G401 (cell line): ENCODE results near the gene GREM2. TPM values are rescaled to one million over a fixed set of nuclear protein-coding genes. Genes with fewer than 3 reads are reported as not detected.

Experiments
- DNase-seq: peaks from one replicate; pipeline ENCODE4 v3.0.0-alpha.2; 2015; ENCODE audit warnings: low spot score
- in situ Hi-C: cut with HindIII; loops from 2 replicates; pipeline ENCODE4 v1.10.0; 2016; ENCODE audit warnings: low sequenced_read_pairs, mixed read lengths
- total RNA-seq: library from RNA; depleted of rRNA; stranded (reverse); fragments of >200 nt; shearing (Covaris generic); gene quantifications from 2 replicates; pipeline ENCODE4 v1.2.3, GENCODE V29; 2014

Gene GREM2
- total RNA-seq, 1 experiment from 2014 or later: not detected

- in situ Hi-C loops: no loop called here
- no peak for DNase-seq
These were observed 856 bp upstream of the GREM2 start for GRCh38 chr1:240612811-240613210.

DNA sequence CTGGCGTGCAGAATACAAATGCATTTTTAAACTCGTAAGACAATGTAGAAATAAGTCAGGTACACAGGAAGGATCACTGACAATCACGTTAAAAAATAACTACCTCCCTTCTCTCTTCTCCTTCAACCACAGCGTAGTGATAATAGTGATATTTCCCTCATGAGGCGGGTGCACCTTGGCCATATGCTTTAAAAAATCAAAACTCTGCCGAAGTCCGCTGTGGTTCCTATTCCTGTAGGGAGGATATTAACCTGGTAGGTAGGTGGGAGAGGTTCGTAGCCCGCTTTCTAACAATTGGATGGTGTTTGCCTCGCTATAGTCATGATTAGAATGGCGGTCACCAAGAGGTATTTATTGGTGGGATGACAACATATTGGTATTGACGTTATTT, 732 bp downstream of the GREM2 start:
- in situ Hi-C loops: no loop called here
- peak; percentile 10 for DNase-seq

DNA sequence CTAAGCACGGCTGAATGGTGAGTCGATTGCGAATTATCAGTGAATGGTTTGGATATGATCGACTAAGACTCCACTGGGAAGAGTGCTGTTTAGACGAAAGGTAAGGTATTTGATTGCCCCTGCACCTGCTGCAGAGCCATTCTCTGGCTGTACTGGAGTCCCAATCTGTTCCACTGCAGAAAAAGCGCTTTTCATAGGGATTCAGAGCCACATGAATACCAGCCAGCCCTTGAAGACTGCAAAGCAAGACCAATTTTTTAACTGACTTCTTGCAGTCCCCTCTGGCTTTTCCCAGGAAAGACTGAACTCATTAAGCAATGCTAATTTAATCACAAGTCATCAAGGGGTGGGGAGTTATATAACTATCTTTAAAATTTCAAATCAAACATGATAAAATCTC, 1.3 kb downstream of the GREM2 start:
- in situ Hi-C loops: no loop called here
- peak; percentile 5 for DNase-seq

DNA sequence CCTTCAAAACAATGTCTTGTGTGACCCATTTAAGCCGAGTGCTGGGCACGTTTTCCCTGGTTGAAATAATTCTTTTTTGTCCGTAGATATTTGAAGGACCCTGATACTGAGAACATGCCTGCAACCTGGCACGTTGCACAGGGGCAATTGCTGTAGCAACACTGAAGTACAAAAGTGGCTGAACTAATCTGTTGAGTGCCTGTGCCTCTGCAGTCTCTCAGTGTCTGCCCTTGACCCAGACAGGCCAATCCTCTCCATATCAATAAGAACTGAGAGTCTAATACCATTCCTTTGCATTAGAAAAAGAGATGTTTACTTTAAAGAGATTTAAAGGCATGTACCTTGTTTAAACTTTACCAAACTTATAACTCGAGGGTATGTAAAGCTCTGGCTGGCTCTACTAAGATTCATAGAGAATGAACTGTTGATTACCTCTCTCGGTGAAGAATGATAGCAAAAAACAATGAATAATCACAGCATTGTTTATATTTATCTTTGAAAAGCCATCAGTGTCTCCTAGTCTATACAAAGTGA, 2.4 kb downstream of the GREM2 start:
- in situ Hi-C loops: no loop called here
- no peak for DNase-seq

DNA sequence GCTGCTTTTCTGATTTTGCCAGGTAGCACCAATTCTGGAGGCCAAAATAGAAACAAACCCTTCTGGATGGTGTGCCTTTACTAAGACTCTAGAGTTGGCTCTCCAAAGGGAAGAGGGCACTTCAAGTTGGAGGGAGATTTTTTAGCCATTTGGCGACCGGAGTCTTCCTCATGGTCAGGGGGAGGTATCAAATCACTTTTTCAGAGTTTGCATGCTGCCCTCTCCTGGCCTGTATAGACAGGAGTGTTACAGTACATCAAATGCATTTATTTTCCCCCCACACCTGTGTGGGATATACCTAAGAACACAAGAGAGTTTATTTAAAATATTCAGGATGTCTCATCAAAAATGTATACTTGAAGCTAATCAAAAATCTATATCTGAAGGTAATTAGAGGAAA, 3.2 kb downstream of the GREM2 start:
- in situ Hi-C loops: no loop called here
- peak; percentile 19 for DNase-seq

DNA sequence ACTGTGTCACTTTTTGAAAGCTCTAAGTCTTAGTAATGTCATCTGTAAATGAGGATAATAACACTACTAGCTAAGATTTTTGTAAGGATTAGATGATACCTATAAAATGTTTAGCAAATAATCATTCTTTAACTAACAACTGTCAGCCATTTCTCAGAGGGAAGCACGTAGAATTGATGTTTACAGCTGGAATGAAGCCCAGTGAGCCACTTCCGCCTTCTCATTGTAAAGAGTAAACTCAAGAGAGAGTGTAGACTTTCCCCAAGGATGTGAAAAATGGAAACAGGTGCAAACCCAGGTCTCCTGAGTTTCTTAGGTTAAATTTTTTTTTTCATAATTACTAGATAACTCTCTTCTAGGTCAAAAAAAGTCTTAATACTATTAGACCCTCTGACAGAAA, 4.9 kb downstream of the GREM2 start:
- in situ Hi-C loops: no loop called here
- DNase-seq: no peak

DNA sequence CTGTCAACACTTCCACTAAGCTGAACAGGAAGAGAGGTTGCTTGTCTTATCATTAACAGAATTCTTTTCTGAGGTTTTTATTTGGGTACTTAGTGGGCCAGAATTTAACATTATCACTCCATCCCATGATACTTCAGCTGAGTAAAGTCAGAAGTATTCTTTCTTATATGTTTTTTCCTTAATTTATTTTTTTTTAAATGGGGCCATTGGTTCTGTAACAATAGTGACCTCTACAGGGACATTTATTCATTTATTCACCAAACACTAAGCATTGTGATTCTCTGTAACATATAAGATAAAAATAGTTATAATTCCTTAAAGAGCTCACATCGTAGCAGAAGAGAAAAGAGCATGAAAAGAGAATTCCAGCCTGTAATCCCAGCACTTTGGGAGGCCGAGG, 9.8 kb downstream of the GREM2 start:
- no peak for DNase-seq
- in situ Hi-C loops: no loop called here

GRCh38 chr1:240599830-240600229, 12.1 kb downstream of the GREM2 start:
- no peak for DNase-seq
- in situ Hi-C loops: no loop called here

DNA sequence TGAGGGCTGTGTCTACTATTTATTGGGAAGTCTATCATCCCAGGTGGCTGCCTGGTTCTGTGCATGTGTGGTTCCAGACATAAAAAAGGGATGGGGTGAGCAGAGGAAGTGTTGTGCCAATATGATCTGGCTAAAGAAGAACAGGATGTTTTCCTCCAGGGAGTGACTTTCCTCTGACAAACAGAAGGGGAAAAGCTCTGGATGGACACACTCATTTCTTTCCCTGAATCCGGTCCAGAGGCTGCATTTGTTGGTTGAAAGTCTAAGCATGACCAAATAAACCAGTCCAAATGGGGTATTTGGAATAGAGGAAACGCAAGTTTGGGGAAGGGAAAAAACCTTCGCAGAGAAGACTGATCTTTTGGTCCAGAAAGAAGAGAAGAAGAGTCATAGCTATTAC, 12.7 kb downstream of the GREM2 start:
- DNase-seq: no peak
- in situ Hi-C loops: no loop called here

DNA sequence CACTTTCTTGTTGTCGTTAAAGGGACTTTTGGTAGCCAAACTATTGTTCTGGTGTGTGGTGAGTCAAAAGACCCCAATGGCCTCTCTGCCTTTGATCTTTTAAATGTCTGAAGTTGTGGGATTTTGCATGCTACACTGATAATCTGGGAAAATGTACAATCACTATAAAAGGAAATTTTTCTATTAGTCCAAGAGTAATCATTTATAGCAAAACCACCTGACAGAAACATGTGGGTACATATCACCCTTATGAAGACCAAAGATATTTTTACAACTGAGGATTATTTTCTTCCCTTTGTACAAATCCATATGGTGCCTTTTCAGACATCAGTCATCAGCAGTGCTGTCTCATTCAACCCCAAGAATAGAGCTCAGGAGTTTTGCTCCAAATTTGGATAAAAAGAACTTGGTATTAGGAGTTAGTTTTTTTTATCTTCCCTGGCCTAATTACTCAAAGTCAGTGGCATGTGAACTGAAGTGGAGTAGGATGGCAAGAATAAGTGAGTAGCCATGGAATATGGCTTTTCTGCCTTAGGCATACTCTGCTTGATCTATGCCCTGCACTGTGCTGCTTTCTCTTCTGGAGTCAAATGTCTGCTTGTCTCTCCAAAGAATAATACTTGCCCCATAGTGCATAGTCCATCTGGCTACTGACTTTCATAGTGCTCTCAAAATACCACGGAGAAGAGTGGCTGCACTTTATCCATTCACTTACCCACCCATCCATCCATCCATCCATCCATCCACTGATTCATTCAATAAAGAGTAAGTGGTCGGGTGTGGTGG, 13.5 kb downstream of the GREM2 start:
- in situ Hi-C loops: no loop called here
- DNase-seq: no peak

DNA sequence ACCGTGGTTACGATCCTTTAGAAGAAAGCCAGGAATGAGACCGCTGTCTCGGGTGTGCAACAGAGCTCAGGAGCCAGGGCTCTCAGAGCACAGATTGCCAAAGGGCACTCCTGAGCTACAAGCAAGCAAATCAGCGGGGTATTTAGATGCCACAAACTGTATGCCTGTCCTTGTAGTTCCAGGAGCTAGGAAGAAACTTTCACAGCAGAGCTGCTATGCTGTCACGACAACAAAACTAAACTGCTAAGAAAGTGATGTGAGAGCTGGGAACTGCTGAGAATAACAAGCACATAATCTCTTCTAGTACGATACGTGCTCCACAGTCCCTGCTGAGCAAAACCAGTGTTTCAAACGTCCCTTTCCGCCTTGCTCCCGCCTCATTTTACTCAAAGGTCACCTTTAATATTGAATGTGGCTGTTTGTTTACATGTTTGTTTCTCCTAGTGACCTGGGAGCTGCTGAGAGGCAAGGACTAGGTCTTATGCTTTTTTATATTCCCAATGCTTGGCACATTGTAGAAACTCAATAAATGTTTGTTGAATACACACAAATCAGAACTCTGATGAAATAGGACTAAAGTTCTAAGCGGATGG, 14.7 kb downstream of the GREM2 start:
- peak; percentile 67 for DNase-seq
- in situ Hi-C loops: no loop called here

DNA sequence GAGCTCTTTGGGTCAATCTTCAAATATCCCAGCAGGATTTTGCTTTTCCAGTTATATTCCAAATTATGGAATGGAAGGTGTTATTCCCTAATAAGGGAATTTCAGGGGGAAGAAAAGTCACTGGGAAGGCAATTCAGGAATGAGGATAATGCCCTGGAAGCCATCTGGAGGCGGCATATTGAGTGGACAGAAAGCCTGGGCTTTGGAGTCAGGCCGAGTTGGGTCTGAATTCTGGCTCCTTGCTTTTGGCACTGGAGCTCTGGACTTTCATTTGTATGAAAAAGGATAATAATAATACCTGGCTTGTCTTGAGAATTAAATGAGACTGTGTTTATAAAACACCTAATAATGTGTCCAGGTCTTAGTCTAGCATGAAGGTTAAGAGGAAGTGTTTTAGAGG, 16.5 kb downstream of the GREM2 start:
- peak; percentile 79 for DNase-seq
- in situ Hi-C loops: no loop called here

DNA sequence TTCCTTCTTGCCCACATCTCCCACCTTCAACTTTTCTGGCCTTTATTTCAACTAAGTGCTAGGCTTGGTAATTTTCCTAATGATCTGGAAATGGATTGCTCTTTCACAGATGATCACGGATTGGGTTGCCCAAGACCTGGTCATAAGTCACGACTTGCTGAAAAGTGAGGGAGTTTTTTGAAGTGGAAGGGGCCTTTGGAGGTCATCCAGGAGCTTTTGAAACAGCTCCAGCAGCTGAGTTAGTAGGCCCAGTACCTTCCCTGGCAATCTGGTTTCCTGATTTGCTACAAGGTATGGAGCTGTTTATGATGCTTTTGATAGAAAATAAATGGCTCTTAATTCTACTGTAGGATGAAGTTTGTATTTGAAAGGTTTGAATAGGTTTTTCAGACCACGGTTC, 20.4 kb downstream of the GREM2 start:
- no peak for DNase-seq
- in situ Hi-C loops: no loop called here

GRCh38 chr1:240591078-240591477, 20.9 kb downstream of the GREM2 start:
- DNase-seq: no peak
- in situ Hi-C loops: no loop called here

GRCh38 chr1:240589585-240590110, 22.3 kb downstream of the GREM2 start:
- DNase-seq: no peak
- in situ Hi-C loops: no loop called here

DNA sequence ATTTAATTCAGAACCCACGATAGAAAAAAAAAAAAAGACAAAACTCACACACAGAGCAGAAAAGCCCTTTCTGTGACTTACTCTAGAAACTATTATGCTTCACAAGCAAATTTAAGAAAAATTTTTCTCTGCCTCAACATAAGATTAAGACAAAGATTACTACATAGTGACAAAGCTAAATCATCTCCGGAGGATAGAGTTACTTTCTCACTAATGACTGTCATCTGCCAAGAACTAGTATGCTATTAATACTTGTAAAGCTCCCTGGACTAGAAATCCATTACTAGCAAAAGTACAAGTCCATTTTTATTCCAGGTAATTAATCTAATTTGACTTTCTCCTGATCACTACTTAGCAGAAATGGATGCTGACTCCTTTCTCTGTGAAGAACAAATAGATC, 25.9 kb downstream of the GREM2 start:
- DNase-seq: no peak
- in situ Hi-C loops: no loop called here

DNA sequence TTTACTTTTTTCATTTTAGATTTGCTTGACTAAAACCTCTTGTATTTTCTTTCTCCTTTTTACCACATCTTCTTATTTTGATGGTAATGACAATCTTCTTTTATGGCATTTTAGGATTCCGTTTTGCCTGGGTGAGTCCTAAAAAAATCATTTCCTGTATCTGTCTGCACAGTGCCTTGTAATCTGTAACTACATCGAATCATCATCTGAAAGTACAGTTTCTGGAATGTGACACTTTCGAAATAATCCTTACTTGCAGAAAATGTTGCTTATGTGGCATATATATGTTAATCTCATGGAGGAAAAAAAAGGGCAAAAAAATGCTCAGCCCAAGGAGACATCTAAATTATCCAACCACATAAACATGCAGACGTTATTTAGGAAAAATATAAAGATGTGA, 29.0 kb downstream of the GREM2 start:
- DNase-seq: no peak
- in situ Hi-C loops: no loop called here

GRCh38 chr1:240579511-240579910, 32.4 kb downstream of the GREM2 start:
- in situ Hi-C loops: no loop called here
- DNase-seq: no peak

DNA sequence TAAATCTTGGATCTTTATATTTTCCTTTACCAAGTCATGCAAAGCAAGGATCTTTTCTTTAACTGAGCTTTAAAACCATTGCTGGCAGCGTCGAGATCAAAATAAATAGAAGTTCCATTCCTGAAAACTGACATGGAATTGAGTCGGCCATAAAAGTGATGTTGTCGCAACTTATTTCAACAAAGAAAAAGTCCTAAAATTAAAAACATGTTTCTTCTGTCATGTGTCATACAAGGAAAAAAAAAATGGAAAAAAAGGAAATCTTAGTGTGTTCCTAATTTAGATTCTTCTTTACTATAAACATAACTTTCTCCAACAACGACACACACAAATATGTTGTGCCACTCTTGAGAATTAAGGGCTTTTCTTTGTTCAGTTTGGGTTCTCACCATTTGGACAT, 34.9 kb downstream of the GREM2 start:
- DNase-seq: no peak
- in situ Hi-C loops: no loop called here

- in situ Hi-C loops: no loop called here
- DNase-seq: no peak
These were observed 35.8 kb downstream of the GREM2 start for GRCh38 chr1:240575981-240576662.
